GM15510 (cell line): ENCODE measurements around the gene THBD.

Source experiments
- POLR2A ChIP-seq: IDR thresholded peaks from 3 replicates; pipeline ENCODE4 v1.6.1; 2011; ENCODE audit warnings: borderline replicate concordance; ENCODE audit not compliant: insufficient read length; ENCODE audit errors: extremely low read depth

The THBD gene, protein sequence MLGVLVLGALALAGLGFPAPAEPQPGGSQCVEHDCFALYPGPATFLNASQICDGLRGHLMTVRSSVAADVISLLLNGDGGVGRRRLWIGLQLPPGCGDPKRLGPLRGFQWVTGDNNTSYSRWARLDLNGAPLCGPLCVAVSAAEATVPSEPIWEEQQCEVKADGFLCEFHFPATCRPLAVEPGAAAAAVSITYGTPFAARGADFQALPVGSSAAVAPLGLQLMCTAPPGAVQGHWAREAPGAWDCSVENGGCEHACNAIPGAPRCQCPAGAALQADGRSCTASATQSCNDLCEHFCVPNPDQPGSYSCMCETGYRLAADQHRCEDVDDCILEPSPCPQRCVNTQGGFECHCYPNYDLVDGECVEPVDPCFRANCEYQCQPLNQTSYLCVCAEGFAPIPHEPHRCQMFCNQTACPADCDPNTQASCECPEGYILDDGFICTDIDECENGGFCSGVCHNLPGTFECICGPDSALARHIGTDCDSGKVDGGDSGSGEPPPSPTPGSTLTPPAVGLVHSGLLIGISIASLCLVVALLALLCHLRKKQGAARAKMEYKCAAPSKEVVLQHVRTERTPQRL

DNA sequence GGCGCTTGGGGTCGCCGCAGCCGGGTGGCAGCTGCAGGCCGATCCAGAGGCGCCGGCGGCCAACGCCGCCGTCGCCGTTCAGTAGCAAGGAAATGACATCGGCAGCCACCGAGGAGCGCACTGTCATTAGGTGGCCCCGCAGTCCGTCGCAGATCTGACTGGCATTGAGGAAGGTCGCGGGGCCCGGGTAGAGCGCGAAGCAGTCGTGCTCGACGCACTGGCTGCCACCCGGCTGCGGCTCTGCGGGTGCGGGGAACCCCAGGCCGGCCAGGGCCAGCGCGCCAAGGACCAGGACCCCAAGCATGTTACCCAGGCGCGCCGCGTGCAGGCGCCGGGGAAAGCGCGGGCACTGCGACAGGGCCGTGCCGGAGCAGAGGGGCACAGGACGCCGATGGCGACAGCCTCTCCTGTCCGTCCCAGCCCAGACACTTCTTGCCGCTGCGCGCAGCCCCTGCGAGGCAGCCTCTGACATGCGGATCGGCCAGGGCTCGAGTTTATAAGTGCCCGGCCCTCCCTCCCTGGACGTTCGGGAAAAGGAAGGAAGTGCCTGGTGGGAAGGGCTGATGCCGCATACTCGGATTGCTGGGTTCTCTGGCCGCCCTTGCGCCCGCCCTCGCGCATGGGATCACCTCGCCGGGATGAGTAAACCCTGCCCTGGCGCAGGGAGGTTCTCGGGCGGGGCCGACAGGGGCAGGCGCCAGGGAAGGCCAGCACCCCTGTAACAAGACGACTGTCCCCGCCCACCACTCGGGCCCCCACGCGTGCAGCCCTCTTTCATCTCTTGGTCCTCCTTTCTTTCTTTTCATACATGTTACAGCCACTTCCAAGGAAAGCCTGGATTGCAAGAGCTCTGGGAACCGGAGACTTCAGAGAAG, at the start of gene THBD:
Gene THBD (minus strand): TSS at position 472 of the 875 bp plus-strand sequence. CDS start 168 bp downstream, at position 304.
- no peak for TF ChIP-seq POLR2A

DNA sequence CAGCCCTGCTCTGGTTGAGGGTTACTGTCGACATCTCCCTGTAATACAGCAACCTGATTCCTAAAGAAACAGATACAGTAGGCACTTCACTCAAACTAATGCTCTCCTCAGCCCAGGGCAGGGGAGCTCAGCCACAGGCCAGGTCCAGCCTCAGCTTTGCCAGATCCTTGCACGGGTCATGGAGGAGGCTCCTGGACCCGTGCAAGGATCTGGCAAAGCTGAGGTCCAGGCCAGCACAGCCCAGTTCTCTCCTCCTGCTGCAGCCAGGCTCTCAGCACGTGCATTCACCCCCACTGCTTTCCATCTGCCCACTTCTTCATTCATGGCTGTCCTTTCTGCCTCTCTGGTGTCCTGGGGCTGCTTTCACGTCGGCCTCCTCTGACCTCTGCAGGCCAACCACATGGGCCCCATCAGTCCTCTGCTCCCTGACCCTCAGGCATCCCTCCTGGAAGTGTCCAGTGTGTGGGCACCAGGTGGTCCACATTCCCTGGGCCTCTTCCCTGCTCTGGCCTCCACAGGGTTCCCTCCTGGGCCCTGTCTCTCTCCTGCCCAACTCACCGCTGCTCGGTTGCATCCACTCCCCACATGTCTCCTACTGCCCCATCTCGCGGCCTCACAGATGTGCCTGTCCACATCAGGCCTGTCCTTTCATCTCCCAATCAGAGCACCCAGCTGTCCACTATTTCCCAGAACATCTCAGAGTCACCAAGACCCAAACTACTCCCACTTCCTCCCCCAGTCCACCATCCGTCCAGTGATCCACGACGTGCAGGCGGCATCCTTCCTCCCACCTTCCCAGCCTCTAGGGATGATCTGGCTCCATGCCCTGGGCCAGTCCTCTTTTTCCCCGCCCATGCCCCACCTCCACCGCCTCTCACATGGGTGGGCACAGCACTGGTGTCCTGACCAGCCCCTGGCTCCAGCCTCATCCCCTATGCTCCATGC, 48.4 kb upstream of the THBD start:
- no peak for TF ChIP-seq POLR2A

DNA sequence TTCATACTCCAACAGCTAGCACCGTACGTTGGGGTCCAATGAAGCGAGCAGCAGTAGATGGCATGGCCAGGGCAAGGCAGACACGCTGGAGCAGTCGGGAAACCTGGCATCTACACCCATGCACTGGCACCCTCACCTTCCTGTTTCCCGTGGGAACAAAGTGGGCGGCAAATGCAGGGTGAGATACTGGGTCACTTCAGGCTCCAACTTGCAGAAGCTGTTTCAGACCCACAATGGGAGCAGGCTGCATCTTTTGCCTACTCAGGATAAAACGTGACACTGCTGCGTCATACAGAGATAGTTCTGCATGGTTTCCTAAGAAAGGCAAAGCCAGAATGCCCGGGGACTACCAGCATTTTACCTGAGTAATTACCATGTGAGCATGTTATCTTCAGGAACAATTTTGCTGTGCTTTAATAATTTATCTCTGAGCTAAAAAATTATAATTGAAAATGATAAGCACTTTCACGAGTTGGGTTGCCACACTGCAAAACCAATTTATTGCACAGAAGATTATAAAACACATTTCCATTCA, 47.6 kb upstream of the THBD start:
- TF ChIP-seq POLR2A: no peak

DNA sequence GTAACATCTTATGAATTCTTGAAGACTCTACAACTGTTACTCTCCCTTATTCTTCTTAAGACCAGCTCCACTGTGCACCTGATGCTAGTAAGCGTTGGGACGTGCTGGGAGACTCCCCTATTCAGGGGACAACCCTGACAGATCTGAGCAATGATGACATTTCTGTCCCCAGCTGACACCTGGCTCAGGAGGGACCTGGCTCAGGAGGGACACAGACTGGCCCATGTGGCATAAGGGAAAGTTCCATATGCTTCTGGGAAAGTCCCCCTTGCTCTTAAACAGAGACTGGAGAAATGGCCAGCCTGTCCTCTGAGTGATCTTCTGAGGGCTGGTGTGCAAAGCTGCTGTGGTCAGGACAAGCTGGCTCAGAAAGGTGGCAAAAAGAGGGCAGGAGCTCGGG, 46.6 kb upstream of the THBD start:
- no peak for TF ChIP-seq POLR2A

DNA sequence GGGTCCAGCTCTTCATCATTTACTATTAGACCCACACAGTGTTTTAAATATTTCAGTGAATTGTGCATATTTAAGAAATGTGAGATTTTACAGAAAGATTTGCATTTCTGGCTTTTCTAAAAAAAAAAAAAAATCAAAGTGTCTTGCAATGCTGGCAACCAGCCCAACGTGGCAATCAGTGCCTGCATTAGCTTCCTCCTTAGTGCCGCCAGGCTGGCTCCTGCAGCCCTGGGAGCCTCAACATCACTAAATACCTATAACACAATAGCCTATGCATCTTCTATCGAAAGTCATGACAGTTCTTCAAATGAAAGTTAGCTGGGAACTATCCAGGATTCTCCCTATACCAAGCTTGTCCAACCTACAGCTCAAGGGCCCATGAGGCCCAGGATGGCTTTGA, 46.0 kb upstream of the THBD start:
- no peak for TF ChIP-seq POLR2A

DNA sequence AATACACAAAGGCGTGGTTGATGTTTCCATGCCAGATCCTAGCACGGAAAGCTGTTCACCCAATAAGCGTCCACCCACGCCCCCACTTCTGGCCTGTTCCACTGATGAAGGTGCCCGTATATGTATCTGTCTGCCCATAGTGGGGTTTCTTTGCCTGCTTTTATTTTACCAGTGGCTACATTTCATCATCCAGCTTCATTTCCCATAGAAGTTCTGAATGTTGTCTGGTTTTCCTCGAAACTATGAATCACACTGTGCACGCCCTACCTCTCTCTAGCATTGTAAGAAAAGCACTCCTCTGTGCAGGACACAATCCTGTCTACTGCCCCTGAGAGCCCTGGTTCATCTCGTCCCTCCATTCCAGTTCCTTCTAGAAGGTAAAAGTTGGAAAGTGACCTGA, 45.5 kb upstream of the THBD start:
- TF ChIP-seq POLR2A: no peak

DNA sequence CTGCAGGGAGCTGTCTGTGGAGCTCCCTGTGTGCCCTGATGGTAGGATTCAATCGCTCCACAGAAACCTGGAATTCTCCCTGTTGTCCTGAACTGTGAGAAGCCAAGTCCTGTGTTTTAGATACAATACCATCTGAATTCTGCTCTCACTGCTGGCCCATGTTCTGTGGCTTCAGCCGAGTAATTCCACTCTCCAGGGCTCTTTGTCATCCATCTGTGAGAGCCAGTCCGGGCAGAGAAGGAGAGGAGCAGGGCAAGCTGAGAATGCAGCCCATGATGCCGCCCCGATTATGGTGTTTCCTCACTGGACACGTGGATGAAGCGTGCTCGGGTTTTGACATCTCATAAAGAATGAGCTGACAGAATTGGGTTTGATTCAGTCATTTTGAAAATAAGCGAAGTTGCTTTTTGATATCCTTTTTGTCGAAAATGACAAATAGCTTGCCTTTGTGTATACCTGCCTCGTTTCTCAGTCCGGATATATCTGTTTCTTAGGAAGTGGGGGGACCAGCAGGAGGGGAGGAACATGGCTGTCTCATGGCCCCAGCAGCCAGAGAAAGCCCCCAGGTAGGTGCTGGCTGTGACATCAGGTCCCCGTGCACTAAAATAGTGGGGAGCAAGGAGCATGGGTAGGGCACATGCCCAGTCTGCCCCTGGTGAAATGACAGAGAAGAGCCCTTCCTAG, 44.9 kb upstream of the THBD start:
- no peak for TF ChIP-seq POLR2A

DNA sequence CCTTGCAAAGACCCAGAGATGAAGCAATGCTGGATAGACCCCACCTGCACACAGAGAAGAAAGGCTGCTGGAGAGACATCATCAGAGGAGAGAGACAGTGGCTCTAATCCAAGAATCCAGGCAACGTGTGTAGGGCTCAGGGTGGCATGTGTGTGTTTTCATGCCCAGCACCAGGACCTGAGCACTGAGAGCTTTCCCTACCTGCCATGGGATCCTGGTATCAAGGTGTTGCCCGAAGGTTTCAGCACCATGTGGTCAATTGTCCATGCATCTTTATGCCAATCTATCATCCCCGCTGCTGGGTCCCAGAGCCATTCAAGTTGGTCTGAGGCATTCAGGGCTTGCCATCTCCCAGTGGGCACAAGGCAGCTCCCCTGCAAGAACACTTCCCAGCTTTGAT, 44.1 kb upstream of the THBD start:
- no peak for TF ChIP-seq POLR2A

DNA sequence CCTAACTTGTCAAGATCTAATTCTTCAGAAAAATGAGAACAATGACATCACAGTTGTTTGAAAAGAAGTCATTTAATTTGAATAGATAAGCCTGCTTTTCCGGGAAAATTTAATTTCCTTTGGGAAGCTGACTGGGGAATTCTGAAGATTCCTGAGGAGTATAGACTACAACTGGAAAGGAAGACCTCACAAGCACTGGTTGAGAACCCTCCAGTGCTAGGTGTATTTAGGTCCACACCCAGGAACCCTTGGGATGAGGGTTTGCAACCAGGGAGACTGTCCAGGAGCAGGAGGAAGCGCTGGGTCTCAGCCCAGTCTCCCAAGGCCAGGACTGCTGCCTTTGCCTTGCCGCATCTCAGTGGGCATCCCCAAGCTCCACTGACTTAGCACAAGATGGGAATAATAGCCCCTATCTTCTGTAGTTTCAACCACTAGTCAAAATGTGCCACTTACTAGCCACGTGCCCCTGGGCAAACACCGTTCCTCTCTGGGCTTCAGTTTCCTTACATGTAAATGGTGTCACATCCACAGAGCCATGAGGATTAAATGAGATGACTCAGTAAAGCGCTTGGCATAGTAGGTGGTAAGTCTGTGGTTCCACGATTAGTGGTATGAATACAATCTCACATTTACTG, 43.5 kb upstream of the THBD start:
- TF ChIP-seq POLR2A: no peak

DNA sequence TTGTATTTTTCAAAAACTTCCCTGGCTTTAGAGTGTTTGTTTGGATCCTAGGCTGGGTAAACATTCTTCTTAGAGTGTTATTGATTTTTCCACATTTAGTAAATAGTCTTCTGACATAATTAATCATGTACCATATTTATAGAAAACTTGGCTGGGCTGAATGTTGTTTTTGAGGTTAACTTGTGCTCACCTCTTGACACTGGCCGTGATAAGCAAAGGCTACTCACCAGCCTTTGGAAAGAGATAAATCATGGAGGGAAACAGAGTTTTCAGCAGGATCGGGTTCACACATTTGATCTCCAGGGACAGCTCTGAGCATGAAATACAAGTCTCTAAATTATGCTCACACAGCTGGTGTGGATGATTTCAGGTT, 42.9 kb upstream of the THBD start:
- TF ChIP-seq POLR2A: no peak

DNA sequence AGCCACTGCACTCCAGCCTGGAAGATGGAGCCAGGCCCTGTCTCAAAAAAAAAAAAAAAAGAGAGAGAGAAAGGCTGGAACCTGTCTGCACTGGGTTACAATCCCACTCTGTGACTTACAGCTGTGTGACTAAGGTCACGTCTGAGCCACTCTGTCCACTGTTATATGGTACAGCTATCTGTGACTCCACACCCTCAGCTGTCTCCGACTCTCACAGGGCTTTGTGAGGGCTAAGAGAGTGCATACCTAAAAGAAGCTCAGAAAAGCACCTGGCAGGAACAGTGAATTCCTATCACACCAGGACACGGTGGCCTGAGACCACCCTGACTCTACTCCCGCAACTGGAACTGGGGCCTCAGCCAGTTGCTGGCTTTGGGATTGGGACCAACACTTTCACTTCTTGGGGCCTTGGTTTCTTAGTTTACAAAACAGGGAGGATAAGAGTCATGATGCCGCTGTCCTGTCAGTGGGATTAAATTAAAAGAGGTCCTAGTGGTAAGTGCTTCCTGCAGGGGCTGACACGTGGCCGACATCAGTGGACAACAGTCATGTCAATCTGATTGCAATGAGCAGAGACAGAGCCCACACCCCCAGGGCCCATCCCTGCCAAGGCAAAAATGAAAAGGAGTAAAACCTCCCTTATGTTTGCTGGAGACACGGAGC, 42.4 kb upstream of the THBD start:
- no peak for TF ChIP-seq POLR2A

DNA sequence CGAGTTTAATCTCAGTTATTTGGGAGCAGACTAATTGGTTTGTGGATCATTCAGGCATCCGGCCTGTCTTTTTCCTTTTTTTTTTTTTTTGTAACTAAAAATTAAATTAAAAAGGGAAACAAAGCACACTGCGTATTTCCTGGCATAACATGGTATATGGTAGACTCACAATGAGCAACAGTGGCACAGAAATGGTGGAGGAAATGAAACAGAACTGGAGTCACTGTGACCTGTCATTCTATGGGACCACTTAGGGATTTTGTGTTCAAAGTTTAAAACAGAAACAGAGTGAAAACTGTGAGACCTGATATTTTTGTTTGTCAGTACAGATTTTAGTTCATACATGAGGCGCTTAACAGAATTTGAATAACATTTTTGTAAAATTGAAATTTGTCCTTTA, 41.4 kb upstream of the THBD start:
- TF ChIP-seq POLR2A: no peak

DNA sequence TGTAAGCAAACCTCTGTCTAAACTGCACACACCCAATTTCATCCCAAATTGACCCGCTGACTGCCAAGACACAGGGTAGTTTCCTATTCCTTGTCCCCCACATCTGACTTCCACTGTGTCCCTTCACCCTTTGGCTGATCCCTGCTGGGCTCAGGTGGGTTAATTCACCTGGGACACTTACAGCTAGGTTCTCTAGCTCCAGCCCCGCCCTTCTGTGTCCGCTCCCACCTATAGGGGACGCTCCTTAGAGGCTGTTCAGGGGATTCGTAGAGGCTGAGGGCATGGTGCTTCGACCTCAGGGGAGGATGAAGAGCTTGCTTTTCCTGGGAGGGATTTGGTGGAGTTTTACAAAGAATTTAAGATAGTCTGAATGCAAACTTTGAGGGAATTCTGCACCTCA, 40.7 kb upstream of the THBD start:
- TF ChIP-seq POLR2A: no peak

DNA sequence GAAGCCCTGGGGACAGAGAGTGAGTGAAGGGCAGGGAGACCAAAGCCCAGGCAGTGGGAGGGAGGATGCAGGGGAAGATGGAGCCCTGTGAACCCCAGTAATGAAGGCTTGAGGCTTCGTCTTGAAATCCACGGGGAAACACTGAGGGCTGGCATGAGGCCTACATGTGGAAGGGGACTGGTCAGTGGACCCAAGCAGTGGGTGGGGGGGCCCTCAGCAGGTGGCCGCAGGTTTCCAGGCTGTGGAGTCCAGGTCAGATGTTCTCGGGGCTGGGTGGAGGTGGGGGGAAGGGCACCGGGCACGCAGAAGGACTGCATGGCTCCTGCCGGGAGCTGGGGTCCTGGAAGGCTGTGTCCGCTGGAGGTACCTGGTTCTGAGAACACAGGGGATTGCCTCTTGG, 39.4 kb upstream of the THBD start:
- no peak for TF ChIP-seq POLR2A
